ENCODE results near the gene AFMID. TPM values are rescaled to one million over a fixed set of nuclear protein-coding genes. Genes with fewer than 3 reads are reported as not detected.
A peak's percentile ranks its signal among the peaks of the same experiment; 100 is the strongest.

Gene AFMID
- total and polyA plus RNA-seq, 9 of the 15 experiments (the other 6 are each of a cell fraction or from before 2014, with no cell fraction given): 62.1 to 188 (median 74.4) TPM

DNA sequence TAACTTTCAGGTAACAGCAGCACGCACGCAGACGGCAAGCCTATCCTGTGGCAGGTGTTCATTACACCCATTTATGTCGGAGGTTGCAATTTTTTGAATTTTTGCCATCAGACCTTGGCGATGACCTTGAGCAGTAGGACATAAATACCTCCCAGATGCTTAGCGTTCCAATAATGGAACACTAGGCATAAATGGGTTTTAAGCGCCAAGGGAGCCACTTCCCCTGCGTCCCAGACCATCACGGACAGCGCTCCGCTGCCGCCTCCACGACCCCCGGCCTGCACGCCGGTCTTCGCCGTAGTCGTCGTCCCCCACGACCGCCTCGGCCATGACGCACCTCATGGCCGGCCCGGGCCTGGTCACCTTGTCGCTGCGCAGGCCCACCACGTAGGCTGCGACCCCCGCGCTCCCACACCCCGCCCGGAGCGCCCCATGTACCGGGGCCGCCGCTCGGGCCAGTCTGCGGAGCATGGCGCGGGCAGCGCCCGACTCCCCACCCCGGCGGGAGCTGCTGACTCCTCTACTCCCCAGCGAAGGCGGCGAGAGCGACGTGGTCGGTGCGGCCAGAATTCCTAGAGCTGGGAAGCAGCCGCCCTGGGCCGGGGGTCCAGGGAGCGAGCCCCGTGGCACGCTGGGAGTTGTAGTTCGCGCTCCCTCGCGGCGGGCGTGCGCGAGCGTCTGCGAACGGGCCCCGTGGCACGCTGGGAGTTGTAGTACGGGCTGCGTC is 66.9 kb downstream of the AFMID start (continued):
- TF ChIP-seq, protein P1, sequence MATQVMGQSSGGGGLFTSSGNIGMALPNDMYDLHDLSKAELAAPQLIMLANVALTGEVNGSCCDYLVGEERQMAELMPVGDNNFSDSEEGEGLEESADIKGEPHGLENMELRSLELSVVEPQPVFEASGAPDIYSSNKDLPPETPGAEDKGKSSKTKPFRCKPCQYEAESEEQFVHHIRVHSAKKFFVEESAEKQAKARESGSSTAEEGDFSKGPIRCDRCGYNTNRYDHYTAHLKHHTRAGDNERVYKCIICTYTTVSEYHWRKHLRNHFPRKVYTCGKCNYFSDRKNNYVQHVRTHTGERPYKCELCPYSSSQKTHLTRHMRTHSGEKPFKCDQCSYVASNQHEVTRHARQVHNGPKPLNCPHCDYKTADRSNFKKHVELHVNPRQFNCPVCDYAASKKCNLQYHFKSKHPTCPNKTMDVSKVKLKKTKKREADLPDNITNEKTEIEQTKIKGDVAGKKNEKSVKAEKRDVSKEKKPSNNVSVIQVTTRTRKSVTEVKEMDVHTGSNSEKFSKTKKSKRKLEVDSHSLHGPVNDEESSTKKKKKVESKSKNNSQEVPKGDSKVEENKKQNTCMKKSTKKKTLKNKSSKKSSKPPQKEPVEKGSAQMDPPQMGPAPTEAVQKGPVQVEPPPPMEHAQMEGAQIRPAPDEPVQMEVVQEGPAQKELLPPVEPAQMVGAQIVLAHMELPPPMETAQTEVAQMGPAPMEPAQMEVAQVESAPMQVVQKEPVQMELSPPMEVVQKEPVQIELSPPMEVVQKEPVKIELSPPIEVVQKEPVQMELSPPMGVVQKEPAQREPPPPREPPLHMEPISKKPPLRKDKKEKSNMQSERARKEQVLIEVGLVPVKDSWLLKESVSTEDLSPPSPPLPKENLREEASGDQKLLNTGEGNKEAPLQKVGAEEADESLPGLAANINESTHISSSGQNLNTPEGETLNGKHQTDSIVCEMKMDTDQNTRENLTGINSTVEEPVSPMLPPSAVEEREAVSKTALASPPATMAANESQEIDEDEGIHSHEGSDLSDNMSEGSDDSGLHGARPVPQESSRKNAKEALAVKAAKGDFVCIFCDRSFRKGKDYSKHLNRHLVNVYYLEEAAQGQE (IDR thresholded peaks at IDR 0.05; ENCODE audit: borderline replicate concordance): peak; percentile 5; the same call in 1 of the 2 replicates
- TF ChIP-seq, protein P1 (CRISPR knock-in tag; IDR thresholded peaks at IDR 0.05; ENCODE audit: low read depth): 0 out of 2 replicates have a peak, but pooled peaks have one; percentile 68
- TF ChIP-seq, protein P2, sequence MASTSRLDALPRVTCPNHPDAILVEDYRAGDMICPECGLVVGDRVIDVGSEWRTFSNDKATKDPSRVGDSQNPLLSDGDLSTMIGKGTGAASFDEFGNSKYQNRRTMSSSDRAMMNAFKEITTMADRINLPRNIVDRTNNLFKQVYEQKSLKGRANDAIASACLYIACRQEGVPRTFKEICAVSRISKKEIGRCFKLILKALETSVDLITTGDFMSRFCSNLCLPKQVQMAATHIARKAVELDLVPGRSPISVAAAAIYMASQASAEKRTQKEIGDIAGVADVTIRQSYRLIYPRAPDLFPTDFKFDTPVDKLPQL (IDR thresholded peaks at IDR 0.05; ENCODE audit: extremely low read depth, insufficient read length): no peak
- no peak for TF ChIP-seq HDAC2 (IDR thresholded peaks at IDR 0.05)
- TF ChIP-seq, protein P3, sequence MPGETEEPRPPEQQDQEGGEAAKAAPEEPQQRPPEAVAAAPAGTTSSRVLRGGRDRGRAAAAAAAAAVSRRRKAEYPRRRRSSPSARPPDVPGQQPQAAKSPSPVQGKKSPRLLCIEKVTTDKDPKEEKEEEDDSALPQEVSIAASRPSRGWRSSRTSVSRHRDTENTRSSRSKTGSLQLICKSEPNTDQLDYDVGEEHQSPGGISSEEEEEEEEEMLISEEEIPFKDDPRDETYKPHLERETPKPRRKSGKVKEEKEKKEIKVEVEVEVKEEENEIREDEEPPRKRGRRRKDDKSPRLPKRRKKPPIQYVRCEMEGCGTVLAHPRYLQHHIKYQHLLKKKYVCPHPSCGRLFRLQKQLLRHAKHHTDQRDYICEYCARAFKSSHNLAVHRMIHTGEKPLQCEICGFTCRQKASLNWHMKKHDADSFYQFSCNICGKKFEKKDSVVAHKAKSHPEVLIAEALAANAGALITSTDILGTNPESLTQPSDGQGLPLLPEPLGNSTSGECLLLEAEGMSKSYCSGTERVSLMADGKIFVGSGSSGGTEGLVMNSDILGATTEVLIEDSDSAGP (CRISPR knock-in tag; IDR thresholded peaks at IDR 0.05): no peak
- TF ChIP-seq MAFK (IDR thresholded peaks at IDR 0.05; ENCODE audit: low read length): no peak
- peak; percentile 68 for TF ChIP-seq MTA3 (IDR thresholded peaks at IDR 0.05; ENCODE audit: borderline replicate concordance)
- TF ChIP-seq PYGO2 (tag; IDR thresholded peaks at IDR 0.05): no peak
- TF ChIP-seq ZNF197 (CRISPR knock-in tag; IDR thresholded peaks at IDR 0.05; ENCODE audit: low read depth): peak; percentile 60; the same call in 1 of the 2 replicates
- TF ChIP-seq, protein P4, sequence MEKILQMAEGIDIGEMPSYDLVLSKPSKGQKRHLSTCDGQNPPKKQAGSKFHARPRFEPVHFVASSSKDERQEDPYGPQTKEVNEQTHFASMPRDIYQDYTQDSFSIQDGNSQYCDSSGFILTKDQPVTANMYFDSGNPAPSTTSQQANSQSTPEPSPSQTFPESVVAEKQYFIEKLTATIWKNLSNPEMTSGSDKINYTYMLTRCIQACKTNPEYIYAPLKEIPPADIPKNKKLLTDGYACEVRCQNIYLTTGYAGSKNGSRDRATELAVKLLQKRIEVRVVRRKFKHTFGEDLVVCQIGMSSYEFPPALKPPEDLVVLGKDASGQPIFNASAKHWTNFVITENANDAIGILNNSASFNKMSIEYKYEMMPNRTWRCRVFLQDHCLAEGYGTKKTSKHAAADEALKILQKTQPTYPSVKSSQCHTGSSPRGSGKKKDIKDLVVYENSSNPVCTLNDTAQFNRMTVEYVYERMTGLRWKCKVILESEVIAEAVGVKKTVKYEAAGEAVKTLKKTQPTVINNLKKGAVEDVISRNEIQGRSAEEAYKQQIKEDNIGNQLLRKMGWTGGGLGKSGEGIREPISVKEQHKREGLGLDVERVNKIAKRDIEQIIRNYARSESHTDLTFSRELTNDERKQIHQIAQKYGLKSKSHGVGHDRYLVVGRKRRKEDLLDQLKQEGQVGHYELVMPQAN (IDR thresholded peaks at IDR 0.05; ENCODE audit: borderline replicate concordance): no peak
- TF ChIP-seq, protein P5, sequence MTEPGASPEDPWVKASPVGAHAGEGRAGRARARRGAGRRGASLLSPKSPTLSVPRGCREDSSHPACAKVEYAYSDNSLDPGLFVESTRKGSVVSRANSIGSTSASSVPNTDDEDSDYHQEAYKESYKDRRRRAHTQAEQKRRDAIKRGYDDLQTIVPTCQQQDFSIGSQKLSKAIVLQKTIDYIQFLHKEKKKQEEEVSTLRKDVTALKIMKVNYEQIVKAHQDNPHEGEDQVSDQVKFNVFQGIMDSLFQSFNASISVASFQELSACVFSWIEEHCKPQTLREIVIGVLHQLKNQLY (CRISPR knock-in tag; conservative IDR thresholded peaks at IDR 0.05): no peak
